HEK293 (cell line): ENCODE measurements around the gene MYOG.

Experiments
- CTCF ChIA-PET: fragments of 350-600 bp; formaldehyde crosslinking; extraction: SDS; loops from one replicate; lab custom pipeline; 2021; ENCODE audit warnings: antibody characterized with exemption; lab: Yijun Ruan, JAX
- POLR2A ChIA-PET: fragments of 300-600 bp; formaldehyde crosslinking; extraction: SDS; loops from one replicate; lab custom pipeline; 2020; ENCODE audit warnings: antibody characterized with exemption, inconsistent platforms; lab: Yijun Ruan, JAX
- H3K27ac ChIP-seq: fragments of 200-500 bp; sonication (Bioruptor generic); 2 replicates; pipeline ENCODE4 v1.5.1; 2014; ENCODE audit warnings: low read depth, low read length, control low read depth, inconsistent platforms; ENCODE audit errors: extremely low read depth
- H3K36me3 ChIP-seq, 2 experiments: fragments of 200-500 bp in 1 of 2; sonication (Bioruptor generic) in 1 of 2; 1 replicate in 1 of 2; 2 replicates in 1 of 2; pipeline ENCODE4 v1.5.1; 2014 to 2017; ENCODE audit warnings: inconsistent platforms in 2 of 2, low read length in 2 of 2; ENCODE audit not compliant: control insufficient read depth in 2 of 2, insufficient read depth in 1 of 2
- H3K4me1 ChIP-seq: fragments of 200-500 bp; sonication (Bioruptor generic); 2 replicates; pipeline ENCODE4 v1.5.1; 2014; ENCODE audit warnings: mild to moderate bottlenecking, low read length, inconsistent platforms; ENCODE audit not compliant: control insufficient read depth, insufficient read depth
- H3K4me3 ChIP-seq: 2 replicates; pipeline ENCODE4 v1.5.1; 2011; ENCODE audit warnings: low read depth, mild to moderate bottlenecking, control low read depth, low read length, moderate library complexity
- H3K9me3 ChIP-seq: fragments of 200-500 bp; sonication (Bioruptor generic); 2 replicates; pipeline ENCODE4 v1.5.1; 2014; ENCODE audit warnings: low read depth, low read length, inconsistent platforms; ENCODE audit not compliant: control insufficient read depth, insufficient read depth
- FEZF1 ChIP-seq: fragments of 450-650 bp; formaldehyde crosslinking; IDR thresholded peaks from 2 replicates; pipeline ENCODE4 v1.5.1; 2016; ENCODE audit warnings: missing biosample characterization, missing genetic modification characterization
- MEIS1 ChIP-seq: sonication (generic); formaldehyde crosslinking; IDR thresholded peaks from 2 replicates; pipeline ENCODE4 v1.8.1; 2022; ENCODE audit warnings: missing genetic modification reagents, mild to moderate bottlenecking, borderline replicate concordance
- ZBTB26 ChIP-seq: fragments of 450-650 bp; formaldehyde crosslinking; optimal IDR thresholded peaks from 2 replicates; pipeline ENCODE3; 2016; ENCODE audit warnings: missing biosample characterization, mild to moderate bottlenecking, missing genetic modification characterization
- ZFHX2 ChIP-seq: fragments of 450-650 bp; formaldehyde crosslinking; conservative IDR thresholded peaks from 2 replicates; pipeline ENCODE4 v1.5.1; 2016; ENCODE audit warnings: missing biosample characterization, missing genetic modification characterization
- ZNF157 ChIP-seq: fragments of 450-650 bp; formaldehyde crosslinking; IDR thresholded peaks from 2 replicates; pipeline ENCODE4 v1.5.1; 2016; ENCODE audit warnings: missing biosample characterization, missing genetic modification characterization
- ZNF211 ChIP-seq: fragments of 450-650 bp; formaldehyde crosslinking; IDR thresholded peaks from 2 replicates; pipeline ENCODE4 v1.5.1; 2016; ENCODE audit warnings: low read depth, missing biosample characterization, missing genetic modification characterization
- ZNF423 ChIP-seq: fragments of 450-650 bp; formaldehyde crosslinking; IDR thresholded peaks from 2 replicates; pipeline ENCODE4 v1.5.1; 2016; ENCODE audit warnings: missing biosample characterization, missing genetic modification characterization
- ZNF513 ChIP-seq: fragments of 450-650 bp; IDR thresholded peaks from 2 replicates; pipeline ENCODE4 v1.5.1; 2018; ENCODE audit warnings: missing biosample characterization, missing genetic modification characterization
- ZNF768 ChIP-seq: fragments of 450-650 bp; formaldehyde crosslinking; IDR thresholded peaks from 2 replicates; pipeline ENCODE4 v1.5.1; 2018; ENCODE audit warnings: missing biosample characterization, mild to moderate bottlenecking, missing genetic modification characterization
- ZNF777 ChIP-seq: fragments of 450-650 bp; formaldehyde crosslinking; IDR thresholded peaks from 2 replicates; pipeline ENCODE4 v1.5.1; 2017; ENCODE audit warnings: missing biosample characterization, missing genetic modification characterization, borderline replicate concordance
- ZNF792 ChIP-seq: fragments of 450-650 bp; formaldehyde crosslinking; IDR thresholded peaks from 2 replicates; pipeline ENCODE4 v1.5.1; 2016; ENCODE audit warnings: missing biosample characterization, missing genetic modification characterization
- TF ChIP-seq, protein P1 (sequence below): fragments of 450-650 bp; formaldehyde crosslinking; IDR thresholded peaks from 2 replicates; pipeline ENCODE4 v1.5.1; 2016; ENCODE audit warnings: missing biosample characterization, missing genetic modification characterization
- TF ChIP-seq, protein P2 (sequence below): fragments of 450-650 bp; formaldehyde crosslinking; IDR thresholded peaks from 2 replicates; pipeline ENCODE4 v1.5.1; 2017; ENCODE audit warnings: missing biosample characterization, mild to moderate bottlenecking, missing genetic modification characterization, moderate library complexity

Gene MYOG

GRCh38 chr1:203129501-203130231, 43.9 kb upstream of the MYOG start (continued):
- TF ChIP-seq ZNF157 (tag by site-specific recombination) (no peak), FEZF1 (tag by site-specific recombination) (no peak), ZFHX2 (peak; percentile 25; the same call in 1 of the 2 replicates), ZNF513 (tag by site-specific recombination) (no peak), ZNF423 (tag by site-specific recombination) (no peak), ZNF211 (tag by site-specific recombination) (no peak), ZNF777 (tag by site-specific recombination) (no peak)

DNA sequence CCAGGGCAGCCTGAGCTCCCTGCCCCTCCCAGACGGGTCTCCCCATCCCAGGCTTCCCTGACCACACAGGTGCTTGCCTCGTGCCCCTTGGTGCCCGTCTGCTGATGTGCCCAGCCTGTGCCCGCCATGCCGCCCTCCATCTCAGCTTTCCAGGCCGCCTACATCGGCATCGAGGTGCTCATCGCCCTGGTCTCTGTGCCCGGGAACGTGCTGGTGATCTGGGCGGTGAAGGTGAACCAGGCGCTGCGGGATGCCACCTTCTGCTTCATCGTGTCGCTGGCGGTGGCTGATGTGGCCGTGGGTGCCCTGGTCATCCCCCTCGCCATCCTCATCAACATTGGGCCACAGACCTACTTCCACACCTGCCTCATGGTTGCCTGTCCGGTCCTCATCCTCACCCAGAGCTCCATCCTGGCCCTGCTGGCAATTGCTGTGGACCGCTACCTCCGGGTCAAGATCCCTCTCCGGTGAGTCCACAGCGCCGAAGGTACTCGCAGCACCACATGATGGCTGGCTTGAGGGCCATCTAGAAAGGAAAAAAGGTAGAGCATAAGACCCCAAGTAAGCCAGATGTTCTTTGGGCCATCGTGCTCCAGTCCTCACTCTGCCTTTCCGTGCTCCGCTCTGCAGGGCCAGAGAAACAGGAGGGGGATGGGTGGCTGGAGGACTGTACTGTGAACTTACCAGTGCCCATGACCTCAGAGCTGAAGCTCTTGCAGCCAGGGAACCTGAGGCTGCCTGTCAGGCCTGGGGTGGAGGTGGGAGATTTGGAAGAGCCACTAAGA, 43.1 kb upstream of the MYOG start:
- TF ChIP-seq, protein P1, sequence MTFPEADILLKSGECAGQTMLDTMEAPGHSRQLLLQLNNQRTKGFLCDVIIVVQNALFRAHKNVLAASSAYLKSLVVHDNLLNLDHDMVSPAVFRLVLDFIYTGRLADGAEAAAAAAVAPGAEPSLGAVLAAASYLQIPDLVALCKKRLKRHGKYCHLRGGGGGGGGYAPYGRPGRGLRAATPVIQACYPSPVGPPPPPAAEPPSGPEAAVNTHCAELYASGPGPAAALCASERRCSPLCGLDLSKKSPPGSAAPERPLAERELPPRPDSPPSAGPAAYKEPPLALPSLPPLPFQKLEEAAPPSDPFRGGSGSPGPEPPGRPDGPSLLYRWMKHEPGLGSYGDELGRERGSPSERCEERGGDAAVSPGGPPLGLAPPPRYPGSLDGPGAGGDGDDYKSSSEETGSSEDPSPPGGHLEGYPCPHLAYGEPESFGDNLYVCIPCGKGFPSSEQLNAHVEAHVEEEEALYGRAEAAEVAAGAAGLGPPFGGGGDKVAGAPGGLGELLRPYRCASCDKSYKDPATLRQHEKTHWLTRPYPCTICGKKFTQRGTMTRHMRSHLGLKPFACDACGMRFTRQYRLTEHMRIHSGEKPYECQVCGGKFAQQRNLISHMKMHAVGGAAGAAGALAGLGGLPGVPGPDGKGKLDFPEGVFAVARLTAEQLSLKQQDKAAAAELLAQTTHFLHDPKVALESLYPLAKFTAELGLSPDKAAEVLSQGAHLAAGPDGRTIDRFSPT (tag by site-specific recombination): peak; percentile 90
- TF ChIP-seq ZNF768 (tag by site-specific recombination): no peak
- TF ChIP-seq ZNF792 (tag by site-specific recombination): no peak
- no peaks in the 10 kb centered on the region for H3K9me3 ChIP-seq
- POLR2A ChIA-PET: interaction anchor here (0.6 to 1.8 kb wide), 8 partner anchors 10 to 176 kb away, joined by 3 to 13 read pairs (median 5); partner anchors contain the start of gene MYBPH
- no peaks in the 10 kb centered on the region for H3K36me3 ChIP-seq
- H3K4me3 ChIP-seq: no peak overlapping the region
- H3K27ac ChIP-seq: no peak overlapping the region
- CTCF ChIA-PET: interaction anchor here (0.6 to 9.1 kb wide), 14 partner anchors 11 to 140 kb away, joined by 3 to 70 read pairs (median 7); no protein-coding TSS in a partner anchor
- H3K4me1 ChIP-seq: no peaks in the 10 kb centered on the region

- H3K9me3 ChIP-seq: no peaks in the 10 kb centered on the region
- no peaks in the 10 kb centered on the region for H3K4me1 ChIP-seq
- CTCF ChIA-PET: interaction anchor here (0.6 to 9.1 kb wide), 14 partner anchors 10 to 141 kb away, joined by 3 to 70 read pairs (median 7); no protein-coding TSS in a partner anchor
- H3K36me3 ChIP-seq: no peaks in the 10 kb centered on the region
- peak overlapping the region; percentile 43 for H3K4me3 ChIP-seq
- H3K27ac ChIP-seq: no peak overlapping the region
- POLR2A ChIA-PET: interaction anchor here (0.6 to 1.8 kb wide), 8 partner anchors 9 to 177 kb away, joined by 3 to 13 read pairs (median 5); partner anchors contain the start of gene MYBPH
- TF ChIP-seq ZBTB26 (tag by site-specific recombination): peak; percentile 29
- TF ChIP-seq, protein P2, sequence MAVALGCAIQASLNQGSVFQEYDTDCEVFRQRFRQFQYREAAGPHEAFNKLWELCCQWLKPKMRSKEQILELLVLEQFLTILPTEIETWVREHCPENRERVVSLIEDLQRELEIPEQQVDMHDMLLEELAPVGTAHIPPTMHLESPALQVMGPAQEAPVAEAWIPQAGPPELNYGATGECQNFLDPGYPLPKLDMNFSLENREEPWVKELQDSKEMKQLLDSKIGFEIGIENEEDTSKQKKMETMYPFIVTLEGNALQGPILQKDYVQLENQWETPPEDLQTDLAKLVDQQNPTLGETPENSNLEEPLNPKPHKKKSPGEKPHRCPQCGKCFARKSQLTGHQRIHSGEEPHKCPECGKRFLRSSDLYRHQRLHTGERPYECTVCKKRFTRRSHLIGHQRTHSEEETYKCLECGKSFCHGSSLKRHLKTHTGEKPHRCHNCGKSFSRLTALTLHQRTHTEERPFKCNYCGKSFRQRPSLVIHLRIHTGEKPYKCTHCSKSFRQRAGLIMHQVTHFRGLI (tag by site-specific recombination): 0 out of 2 replicates have a peak, but pooled peaks have one; percentile 13
- no peak for TF ChIP-seq MEIS1 (CRISPR knock-in tag)
Measured at GRCh38 chr1:203128431-203128715, 42.6 kb upstream of the MYOG start.
